ENCODE data around the gene RPL34.

Gene RPL34

GRCh38 chr4:108620101-108620932 lies at the start of gene RPL34:
Gene RPL34, plus strand, starts transcription at chr4:108620576. Its CDS starts 1,384 bp downstream, at chr4:108621960.
- ATAC-seq (ENCODE audit: insufficient read depth, low read depth) (peak; percentile 97), DNase-seq (peak; percentile 99)
- peaks cover 10% of the 10 kb centered on the region for H3K9me3 ChIP-seq (ENCODE audit: insufficient read depth, low read length, severe bottlenecking)
- no peak for TF ChIP-seq CTCF (IDR thresholded peaks at IDR 0.05; ENCODE audit: borderline replicate concordance, extremely low read depth, low read length, poor library complexity, severe bottlenecking)
- TF ChIP-seq EZH2 (IDR thresholded peaks at IDR 0.05; ENCODE audit: borderline replicate concordance, low read depth, low read length, severe bottlenecking): no peak
- peaks cover 71% of the 10 kb centered on the region for H3K79me2 ChIP-seq (ENCODE audit: insufficient read depth, low read length)
- peak within 1 kb of the TSS; percentile 50 to 70 for H3K4me3 ChIP-seq (ENCODE audit: low read depth in 1 of 2, low read length in 2 of 2)
- peak within 1 kb of the TSS; percentile 62 for H3K9ac ChIP-seq (ENCODE audit: low read depth, low read length)
- H3K4me2 ChIP-seq (ENCODE audit: insufficient read depth, low read length): peak within 1 kb of the TSS; percentile 65
- H4K20me1 ChIP-seq (ENCODE audit: insufficient read depth, low read length): peaks cover 38% of the 10 kb centered on the region
- no peaks in the 10 kb centered on the region for H3K27me3 ChIP-seq (ENCODE audit: insufficient read depth, low read length, poor library complexity)
- peak within 1 kb of the TSS; percentile 79 for H3K27ac ChIP-seq (ENCODE audit: low read length)
- H2AFZ ChIP-seq (ENCODE audit: low read depth, low read length): peak within 1 kb of the TSS; percentile 65
- H3K36me3 ChIP-seq (ENCODE audit: insufficient read depth, low read length): peaks cover 56% of the 10 kb centered on the region
- H3K4me1 ChIP-seq (ENCODE audit: insufficient read depth, low read length): peaks cover 51% of the 10 kb centered on the region

GRCh38 chr4:108570993-108571569 lies 49.3 kb upstream of the RPL34 start:
- Histone ChIP-seq H3K4me1 (ENCODE audit: insufficient read depth, low read length) (peaks cover 31% of the 10 kb centered on the region), H3K9me3 (ENCODE audit: insufficient read depth, low read length, severe bottlenecking) (no peaks in the 10 kb centered on the region), H3K36me3 (ENCODE audit: insufficient read depth, low read length) (no peaks in the 10 kb centered on the region), H3K9ac (ENCODE audit: low read depth, low read length) (no peak overlapping the region), H3K4me2 (ENCODE audit: insufficient read depth, low read length) (no peak overlapping the region), H3K27me3 (ENCODE audit: insufficient read depth, low read length, poor library complexity) (no peaks in the 10 kb centered on the region), H2AFZ (ENCODE audit: low read depth, low read length) (no peak overlapping the region), H3K79me2 (ENCODE audit: insufficient read depth, low read length) (no peaks in the 10 kb centered on the region), H4K20me1 (ENCODE audit: insufficient read depth, low read length) (no peaks in the 10 kb centered on the region), H3K4me3 (ENCODE audit: low read depth in 1 of 2, low read length in 2 of 2) (no peak overlapping the region), H3K27ac (ENCODE audit: low read length) (0 out of 2 replicates have a peak overlapping the region, but pooled peaks have one; percentile 29)
- DNase-seq (no peak), ATAC-seq (ENCODE audit: insufficient read depth, low read depth) (no peak)
- TF ChIP-seq EZH2 (IDR thresholded peaks at IDR 0.05; ENCODE audit: borderline replicate concordance, low read depth, low read length, severe bottlenecking) (no peak), CTCF (IDR thresholded peaks at IDR 0.05; ENCODE audit: borderline replicate concordance, extremely low read depth, low read length, poor library complexity, severe bottlenecking) (no peak)

- peaks cover 31% of the 10 kb centered on the region for H3K4me1 ChIP-seq (ENCODE audit: insufficient read depth, low read length)
- no peak overlapping the region for H3K4me3 ChIP-seq (ENCODE audit: low read depth in 1 of 2, low read length in 2 of 2)
- H3K9me3 ChIP-seq (ENCODE audit: insufficient read depth, low read length, severe bottlenecking): no peaks in the 10 kb centered on the region
- H3K27ac ChIP-seq (ENCODE audit: low read length): no peak overlapping the region
- H4K20me1 ChIP-seq (ENCODE audit: insufficient read depth, low read length): no peaks in the 10 kb centered on the region
- H3K79me2 ChIP-seq (ENCODE audit: insufficient read depth, low read length): no peaks in the 10 kb centered on the region
- H3K36me3 ChIP-seq (ENCODE audit: insufficient read depth, low read length): no peaks in the 10 kb centered on the region
- H3K9ac ChIP-seq (ENCODE audit: low read depth, low read length): no peak overlapping the region
- no peak overlapping the region for H2AFZ ChIP-seq (ENCODE audit: low read depth, low read length)
- TF ChIP-seq EZH2 (IDR thresholded peaks at IDR 0.05; ENCODE audit: borderline replicate concordance, low read depth, low read length, severe bottlenecking): no peak
- no peak for TF ChIP-seq CTCF (IDR thresholded peaks at IDR 0.05; ENCODE audit: borderline replicate concordance, extremely low read depth, low read length, poor library complexity, severe bottlenecking)
- ATAC-seq (ENCODE audit: insufficient read depth, low read depth) (no peak), DNase-seq (no peak)
- H3K4me2 ChIP-seq (ENCODE audit: insufficient read depth, low read length): no peak overlapping the region
- H3K27me3 ChIP-seq (ENCODE audit: insufficient read depth, low read length, poor library complexity): no peaks in the 10 kb centered on the region
Observed at GRCh38 chr4:108574402-108574801, 46.0 kb upstream of the RPL34 start.
